RWPE1 (cell line): ENCODE measurements around the gene FFAR3.

ENCODE experiments used
- CTCF ChIA-PET: fragments of 350-600 bp; sonication (Branson Sonifier 250); formaldehyde crosslinking; extraction: SDS; loops from one replicate; lab custom pipeline; 2021; lab: Yijun Ruan, JAX
- POLR2A ChIA-PET: fragments of 400-600 bp; formaldehyde crosslinking; extraction: SDS; loops from one replicate; lab custom pipeline; 2020; ENCODE audit warnings: antibody characterized with exemption; ENCODE audit not compliant: low non-redundant PET; lab: Yijun Ruan, JAX
- DNase-seq: peaks from one replicate; pipeline ENCODE4 v3.0.0; 2012; ENCODE audit warnings: low spot score
- H3K27ac ChIP-seq: fragments of 450-650 bp; 2 replicates; pipeline ENCODE4 v1.5.1; 2017
- TF ChIP-seq, protein P1 (sequence below): fragments of 450-650 bp; conservative IDR thresholded peaks from 2 replicates; pipeline ENCODE4 v1.5.1; 2017; ENCODE audit warnings: low read depth, mild to moderate bottlenecking

The FFAR3 gene

DNA sequence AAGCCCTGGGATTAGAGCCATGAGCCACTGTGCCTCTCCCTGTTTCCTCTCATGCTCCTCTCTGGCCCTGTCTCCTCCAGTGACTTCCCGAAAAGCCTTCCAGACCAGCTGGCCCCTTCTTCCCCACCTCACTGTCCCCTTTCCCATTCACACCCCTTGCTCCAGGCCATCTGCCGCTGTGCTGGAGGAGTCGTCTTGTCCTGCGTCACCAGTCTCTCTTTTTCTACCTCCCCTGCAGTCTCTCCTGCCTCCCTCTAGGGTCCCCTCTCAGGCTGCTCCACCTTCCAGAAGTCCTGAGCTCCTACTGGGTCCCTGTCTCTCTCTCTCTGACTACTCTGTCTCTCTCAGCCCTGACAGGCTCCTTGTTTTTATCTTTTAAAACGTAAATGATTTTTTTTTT, 15.8 kb upstream of the FFAR3 start:
- no peak for DNase-seq
- ChIA-PET POLR2A (no interaction called here), CTCF (interaction anchor here (0.6 kb wide), 1 partner anchor 162 kb away, joined by 5 read pairs; no protein-coding TSS in a partner anchor)
- TF ChIP-seq, protein P1, sequence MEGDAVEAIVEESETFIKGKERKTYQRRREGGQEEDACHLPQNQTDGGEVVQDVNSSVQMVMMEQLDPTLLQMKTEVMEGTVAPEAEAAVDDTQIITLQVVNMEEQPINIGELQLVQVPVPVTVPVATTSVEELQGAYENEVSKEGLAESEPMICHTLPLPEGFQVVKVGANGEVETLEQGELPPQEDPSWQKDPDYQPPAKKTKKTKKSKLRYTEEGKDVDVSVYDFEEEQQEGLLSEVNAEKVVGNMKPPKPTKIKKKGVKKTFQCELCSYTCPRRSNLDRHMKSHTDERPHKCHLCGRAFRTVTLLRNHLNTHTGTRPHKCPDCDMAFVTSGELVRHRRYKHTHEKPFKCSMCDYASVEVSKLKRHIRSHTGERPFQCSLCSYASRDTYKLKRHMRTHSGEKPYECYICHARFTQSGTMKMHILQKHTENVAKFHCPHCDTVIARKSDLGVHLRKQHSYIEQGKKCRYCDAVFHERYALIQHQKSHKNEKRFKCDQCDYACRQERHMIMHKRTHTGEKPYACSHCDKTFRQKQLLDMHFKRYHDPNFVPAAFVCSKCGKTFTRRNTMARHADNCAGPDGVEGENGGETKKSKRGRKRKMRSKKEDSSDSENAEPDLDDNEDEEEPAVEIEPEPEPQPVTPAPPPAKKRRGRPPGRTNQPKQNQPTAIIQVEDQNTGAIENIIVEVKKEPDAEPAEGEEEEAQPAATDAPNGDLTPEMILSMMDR = no peak
- no peak overlapping the region for H3K27ac ChIP-seq

DNA sequence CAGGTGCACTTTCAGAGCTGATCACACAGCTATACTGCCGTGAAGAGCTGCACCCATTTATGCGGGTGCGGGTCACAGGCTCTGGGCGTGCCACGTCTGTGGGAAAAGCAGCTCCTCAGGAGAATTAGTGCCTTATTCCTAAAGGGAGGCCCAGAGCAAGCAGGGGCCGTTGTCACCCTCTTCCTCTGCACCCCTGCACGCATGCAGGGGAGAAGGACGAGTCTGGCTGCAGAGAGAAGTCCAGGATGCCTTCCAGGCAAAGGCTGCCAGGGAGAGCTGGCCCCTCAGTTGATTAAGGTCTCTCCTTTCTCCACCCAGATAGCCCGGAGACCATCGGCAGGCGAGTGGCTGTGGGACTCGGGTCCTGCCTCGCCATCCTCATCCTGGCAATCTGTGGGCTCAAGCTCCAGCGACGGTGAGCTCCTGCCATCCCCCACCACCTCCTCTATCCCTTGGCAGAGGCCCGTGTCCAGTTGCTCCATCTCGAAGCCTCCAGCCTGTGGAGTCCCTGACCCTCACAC, 13.7 kb upstream of the FFAR3 start:
- ChIA-PET POLR2A (no interaction called here), CTCF (interaction anchor here (0.6 to 1.3 kb wide), 3 partner anchors 9 to 120 kb away, joined by 3 to 5 read pairs (median 4); no protein-coding TSS in a partner anchor)
- H3K27ac ChIP-seq = no peak overlapping the region
- no peak for DNase-seq
- TF ChIP-seq, protein P1 = no peak

DNA sequence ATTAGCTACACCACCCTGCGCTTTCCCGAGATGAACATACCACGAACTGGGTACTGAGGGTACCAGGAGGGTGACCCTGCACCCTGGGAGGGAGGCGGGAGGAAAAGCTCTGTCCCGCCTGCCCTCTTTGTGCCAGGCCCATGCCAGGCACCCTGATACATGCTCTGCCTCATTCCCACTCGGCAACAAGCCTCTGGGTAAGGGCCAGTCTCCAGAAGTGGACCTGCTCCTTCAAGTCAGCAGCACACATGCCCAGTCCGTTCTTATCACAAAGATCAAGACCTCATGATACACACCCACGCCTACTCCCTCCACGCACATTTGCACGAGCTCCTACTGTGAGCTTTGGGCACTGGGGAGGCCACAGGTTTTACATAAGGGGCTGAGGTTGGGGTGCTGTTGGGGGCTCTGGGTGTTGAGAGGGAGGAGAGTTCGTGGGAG, 12.6 kb upstream of the FFAR3 start:
- ChIA-PET CTCF (no interaction called here), POLR2A (no interaction called here)
- H3K27ac ChIP-seq = no peak overlapping the region
- DNase-seq = no peak
- TF ChIP-seq, protein P1 = no peak

DNA sequence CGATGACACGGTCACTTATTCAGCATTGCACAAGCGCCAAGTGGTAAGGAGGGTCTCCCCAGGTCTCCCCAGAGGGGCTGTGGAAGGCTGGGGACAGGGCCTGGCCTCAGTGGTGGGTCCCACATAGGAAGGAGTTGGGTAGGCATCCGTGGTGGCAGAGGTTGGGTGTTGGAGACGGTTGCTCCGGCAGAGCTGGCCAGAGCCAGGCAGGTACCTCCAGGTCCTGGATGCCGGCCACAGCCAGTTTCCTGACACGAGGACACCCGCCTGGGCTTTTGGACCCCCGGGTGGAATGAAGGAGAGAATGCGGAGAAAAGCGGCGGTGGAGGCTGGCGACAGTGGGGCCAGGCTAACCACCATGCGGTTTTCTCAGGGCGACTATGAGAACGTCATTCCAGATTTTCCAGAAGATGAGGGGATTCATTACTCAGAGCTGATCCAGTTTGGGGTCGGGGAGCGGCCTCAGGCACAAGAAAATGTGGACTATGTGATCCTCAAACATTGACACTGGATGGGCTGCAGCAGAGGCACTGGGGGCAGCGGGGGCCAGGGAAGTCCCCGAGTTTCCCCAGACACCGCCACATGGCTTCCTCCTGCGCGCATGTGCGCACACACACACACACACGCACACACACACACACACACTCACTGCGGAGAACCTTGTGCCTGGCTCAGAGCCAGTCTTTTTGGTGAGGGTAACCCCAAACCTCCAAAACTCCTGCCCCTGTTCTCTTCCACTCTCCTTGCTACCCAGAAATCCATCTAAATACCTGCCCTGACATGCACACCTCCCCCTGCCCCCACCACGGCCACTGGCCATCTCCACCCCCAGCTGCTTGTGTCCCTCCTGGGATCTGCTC, 11.8 kb upstream of the FFAR3 start:
- CTCF ChIA-PET = interaction anchor here (0.6 to 0.9 kb wide), 2 partner anchors 40 to 844 kb away, joined by 3 to 6 read pairs; no protein-coding TSS in a partner anchor
- TF ChIP-seq, protein P1 = no peak
- no peak for DNase-seq
- POLR2A ChIA-PET = no interaction called here
- no peak overlapping the region for H3K27ac ChIP-seq

DNA sequence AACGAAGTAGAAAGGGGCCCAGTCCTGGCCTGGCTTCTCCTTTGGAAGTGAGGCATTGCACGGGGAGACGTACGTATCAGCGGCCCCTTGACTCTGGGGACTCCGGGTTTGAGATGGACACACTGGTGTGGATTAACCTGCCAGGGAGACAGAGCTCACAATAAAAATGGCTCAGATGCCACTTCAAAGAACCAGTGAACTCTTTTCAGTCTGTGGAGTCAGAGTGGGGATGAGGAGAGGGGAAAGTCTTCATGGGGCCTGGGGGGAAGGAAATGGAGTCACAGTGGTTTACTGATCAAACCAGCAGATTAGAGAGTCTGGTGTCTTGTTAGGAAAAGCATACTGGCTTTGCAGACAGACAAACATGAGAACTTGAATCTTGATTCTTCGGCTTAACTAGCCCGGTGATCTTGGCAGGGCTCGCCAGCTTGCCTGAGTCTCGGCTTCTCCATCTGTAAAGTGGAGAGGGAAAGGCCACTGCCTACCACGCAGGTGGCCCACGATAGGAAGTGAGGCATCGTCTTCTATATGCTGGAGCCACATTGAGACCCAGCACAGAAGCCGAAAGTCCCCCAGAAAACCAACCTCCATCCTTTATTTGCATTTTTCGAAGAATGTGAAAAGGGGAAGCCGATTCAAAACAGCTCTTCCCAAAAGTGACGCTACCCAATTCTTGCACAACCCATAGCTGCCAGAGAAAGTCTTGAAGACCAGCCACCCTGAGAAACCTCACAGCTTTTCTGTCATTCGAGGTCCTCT, 10.9 kb upstream of the FFAR3 start, which contains the start of gene FFAR1:
Gene FFAR1, plus strand, starts transcription at position 732 of the 759 bp plus-strand sequence. CDS start 3,650 bp downstream, outside the sequence.
- H3K27ac ChIP-seq = no peak within 1 kb of the TSS
- TF ChIP-seq, protein P1 = no peak
- ChIA-PET POLR2A (no interaction called here), CTCF (interaction anchor here (0.6 to 0.9 kb wide), 3 partner anchors 20 to 844 kb away, joined by 3 to 6 read pairs (median 3); no protein-coding TSS in a partner anchor)
- no peak for DNase-seq

DNA sequence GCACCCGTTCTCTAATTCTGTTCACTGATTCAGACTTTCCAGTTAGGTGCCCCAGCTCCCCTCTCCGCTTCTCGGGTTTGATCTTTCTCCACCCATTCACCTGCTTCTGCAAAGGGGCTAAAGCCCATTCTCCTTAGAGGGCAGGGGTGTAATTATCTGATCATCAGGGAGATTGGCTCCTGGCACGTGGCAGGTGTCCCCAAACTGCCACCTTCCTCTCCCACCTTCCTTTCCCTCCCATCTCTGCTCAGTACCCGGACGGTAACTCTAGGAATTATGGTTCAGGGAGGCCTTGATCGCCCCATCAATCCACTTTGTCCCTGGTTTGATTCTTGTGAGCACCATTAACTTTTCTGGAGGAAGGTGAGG, 10.3 kb upstream of the FFAR3 start:
- ChIA-PET CTCF (no interaction called here), POLR2A (no interaction called here)
- no peak overlapping the region for H3K27ac ChIP-seq
- TF ChIP-seq, protein P1 = no peak
- DNase-seq = no peak
